HS-5 (cell line): ENCODE results near the gene ANXA6.

Experiments
- DNase-seq: peaks from one replicate; pipeline ENCODE4 v3.0.0-alpha.2; 2012; ENCODE audit warnings: low read depth

ANXA6 gene

GRCh38 chr5:151153766-151154272 lies 3.8 kb downstream of the ANXA6 start:
- no peak for DNase-seq

- DNase-seq, result no peak
These were observed 4.3 kb downstream of the ANXA6 start for GRCh38 chr5:151153300-151153699.

- no peak for DNase-seq
These were observed 5.8 kb downstream of the ANXA6 start for GRCh38 chr5:151151793-151152192.

GRCh38 chr5:151151263-151151660 lies 6.3 kb downstream of the ANXA6 start:
- DNase-seq, result no peak

- DNase-seq, result no peak
These were observed 6.9 kb downstream of the ANXA6 start for GRCh38 chr5:151150471-151151262.

GRCh38 chr5:151148583-151148982 lies 9.0 kb downstream of the ANXA6 start:
- DNase-seq, result no peak

GRCh38 chr5:151147033-151147432 lies 10.5 kb downstream of the ANXA6 start:
- no peak for DNase-seq

GRCh38 chr5:151146061-151146460 lies 11.5 kb downstream of the ANXA6 start:
- no peak for DNase-seq

GRCh38 chr5:151144922-151145321 lies 12.7 kb downstream of the ANXA6 start:
- no peak for DNase-seq

GRCh38 chr5:151144275-151144674 lies 13.3 kb downstream of the ANXA6 start:
- no peak for DNase-seq

- DNase-seq, result no peak
These were observed 13.9 kb downstream of the ANXA6 start for GRCh38 chr5:151143645-151144044.

GRCh38 chr5:151142933-151143332 lies 14.6 kb downstream of the ANXA6 start:
- no peak for DNase-seq

- no peak for DNase-seq
These were observed 16.0 kb downstream of the ANXA6 start for GRCh38 chr5:151141535-151141934.

GRCh38 chr5:151140686-151141459 lies 16.7 kb downstream of the ANXA6 start:
- no peak for DNase-seq

- DNase-seq, result no peak
These were observed 17.9 kb downstream of the ANXA6 start for GRCh38 chr5:151139646-151140045.

GRCh38 chr5:151139015-151139414 lies 18.6 kb downstream of the ANXA6 start:
- DNase-seq, result no peak

GRCh38 chr5:151138114-151138513 lies 19.5 kb downstream of the ANXA6 start:
- DNase-seq, result no peak

- DNase-seq, result no peak
These were observed 20.3 kb downstream of the ANXA6 start for GRCh38 chr5:151137067-151137825.

GRCh38 chr5:151134228-151134627 lies 23.4 kb downstream of the ANXA6 start:
- no peak for DNase-seq

- no peak for DNase-seq
These were observed 24.6 kb downstream of the ANXA6 start for GRCh38 chr5:151132963-151133362.

GRCh38 chr5:151130922-151131891 lies 26.4 kb downstream of the ANXA6 start:
- DNase-seq, result no peak
